Neuronal stem cell (in vitro differentiated cells): Measurements from ENCODE around the gene AKR1E2.

Experiments
- DNase-seq: peaks from one replicate; pipeline ENCODE4 v3.0.0-alpha.2; 2013; ENCODE audit warnings: low spot score
- H2AFZ ChIP-seq: one replicate; pipeline ENCODE4 v1.6.1; 2013; ENCODE audit warnings: mild to moderate bottlenecking, low read length, inconsistent platforms
- H2AK5ac ChIP-seq: 2 replicates; pipeline ENCODE4 v1.6.1; 2013; ENCODE audit warnings: low read depth, mild to moderate bottlenecking, inconsistent platforms, low read length, moderate library complexity, mixed read lengths
- H2BK120ac ChIP-seq: 2 replicates; pipeline ENCODE4 v1.6.1; 2013; ENCODE audit warnings: low read depth, mild to moderate bottlenecking, inconsistent platforms, low read length, moderate library complexity, mixed read lengths
- H2BK12ac ChIP-seq: one replicate; pipeline ENCODE4 v1.6.1; 2013; ENCODE audit warnings: low read length, inconsistent platforms
- H2BK15ac ChIP-seq: 2 replicates; pipeline ENCODE4 v1.6.1; 2013; ENCODE audit warnings: mild to moderate bottlenecking, low read length, inconsistent platforms, mixed read lengths
- H2BK5ac ChIP-seq: one replicate; pipeline ENCODE4 v1.6.1; 2013; ENCODE audit warnings: inconsistent platforms, mild to moderate bottlenecking, low read length, moderate library complexity
- H3K14ac ChIP-seq: one replicate; pipeline ENCODE4 v1.6.1; 2013; ENCODE audit warnings: low read length, inconsistent platforms
- H3K18ac ChIP-seq: 2 replicates; pipeline ENCODE4 v1.6.1; 2013; ENCODE audit warnings: low read length, inconsistent platforms
- H3K23ac ChIP-seq: 2 replicates; pipeline ENCODE4 v1.6.1; 2013; ENCODE audit warnings: low read depth, mild to moderate bottlenecking, mixed read lengths, low read length, inconsistent platforms; ENCODE audit not compliant: poor library complexity
- H3K27ac ChIP-seq: replicated peaks from 3 replicates; pipeline ENCODE4 v1.5.1; 2013; ENCODE audit warnings: low read length, inconsistent platforms
- H3K27me3 ChIP-seq, 3 experiments: 2 replicates each; pipeline ENCODE4 v1.6.1; 2013; ENCODE audit warnings: low read length in 3 of 3, mild to moderate bottlenecking in 2 of 3, inconsistent platforms in 1 of 3, low read depth in 1 of 3, mixed read lengths in 1 of 3, moderate library complexity in 1 of 3; ENCODE audit not compliant: control insufficient read depth in 3 of 3, insufficient read depth in 3 of 3
- H3K36me3 ChIP-seq, 2 donors: replicated peaks in 1 of 2; 2 replicates each; pipeline ENCODE4 v1.6.1; 2013; ENCODE audit warnings: low read length in 2 of 2; ENCODE audit not compliant: control insufficient read depth in 2 of 2, insufficient read depth in 2 of 2
- H3K4ac ChIP-seq: 2 replicates; pipeline ENCODE4 v1.6.1; 2013; ENCODE audit warnings: inconsistent platforms, mild to moderate bottlenecking, low read length, moderate library complexity
- H3K4me1 ChIP-seq, 2 donors: 1 replicate in 1 of 2; 2 replicates in 1 of 2; pipeline ENCODE4 v1.6.1; 2013; ENCODE audit warnings: low read length in 2 of 2, low read depth in 1 of 2; ENCODE audit not compliant: control insufficient read depth in 2 of 2, insufficient read depth in 1 of 2
- H3K4me2 ChIP-seq: one replicate; pipeline ENCODE4 v1.6.1; 2013; ENCODE audit warnings: mild to moderate bottlenecking, low read length, inconsistent platforms; ENCODE audit not compliant: insufficient read depth, poor library complexity, severe bottlenecking
- H3K4me3 ChIP-seq, 2 donors: 2 replicates each; pipeline ENCODE4 v1.5.1; 2013; ENCODE audit warnings: low read length in 2 of 2, mild to moderate bottlenecking in 2 of 2, inconsistent platforms in 1 of 2, moderate library complexity in 1 of 2
- H3K79me1 ChIP-seq: one replicate; pipeline ENCODE4 v1.6.1; 2013; ENCODE audit warnings: low read depth, mild to moderate bottlenecking, inconsistent platforms, low read length, moderate library complexity
- H3K9ac ChIP-seq: one replicate; pipeline ENCODE4 v1.6.1; 2013; ENCODE audit warnings: mild to moderate bottlenecking, low read depth, low read length, inconsistent platforms; ENCODE audit not compliant: poor library complexity
- H3K9me3 ChIP-seq, 2 donors: replicated peaks in 1 of 2; 2 replicates each; pipeline versions ENCODE3 to v1.6.1; 2013; ENCODE audit warnings: low read length in 2 of 2, mild to moderate bottlenecking in 2 of 2, inconsistent platforms in 1 of 2, low read depth in 1 of 2, mixed read lengths in 1 of 2, moderate library complexity in 1 of 2; ENCODE audit not compliant: control insufficient read depth in 2 of 2, insufficient read depth in 1 of 2
- H4K8ac ChIP-seq: one replicate; pipeline ENCODE4 v1.6.1; 2013; ENCODE audit warnings: low read depth, mild to moderate bottlenecking, inconsistent platforms, low read length, moderate library complexity
- H4K91ac ChIP-seq: one replicate; pipeline ENCODE4 v1.6.1; 2013; ENCODE audit warnings: low read length, low read depth, mild to moderate bottlenecking, inconsistent platforms; ENCODE audit not compliant: poor library complexity
- WGBS, 2 donors: extraction: QIAGEN DNeasy Blood & Tissue Kit; methylation state at CpG; one replicate each; pipeline ENCODE4 v1.1.7; 2013; ENCODE audit warnings: missing lambda C conversion rate in 2 of 2, mixed read lengths in 1 of 2; ENCODE audit not compliant: insufficient read length in 2 of 2, insufficient replicate concordance in 1 of 2; ENCODE audit errors: extremely low coverage in 2 of 2; 5-methylcytosine and 5-hydroxymethylcytosine counted together

AKR1E2 gene

GRCh38 chr10:4894335-4894734 lies 68.3 kb downstream of the AKR1E2 start:
- H3K9me3 ChIP-seq = no peaks in the 10 kb centered on the region
- H2BK120ac ChIP-seq = no peak overlapping the region
- no peak overlapping the region for H3K4me2 ChIP-seq
- no peak overlapping the region for H2AFZ ChIP-seq
- H4K91ac ChIP-seq = no peak overlapping the region
- no peak overlapping the region for H3K4me3 ChIP-seq
- H4K8ac ChIP-seq = no peak overlapping the region
- H3K23ac ChIP-seq = no peak overlapping the region
- no peak overlapping the region for H3K27ac ChIP-seq
- no peak for DNase-seq
- H2BK5ac ChIP-seq = no peak overlapping the region
- no peaks in the 10 kb centered on the region for H3K4me1 ChIP-seq
- H3K9ac ChIP-seq = no peak overlapping the region
- no peak overlapping the region for H2BK15ac ChIP-seq
- no peak overlapping the region for H3K14ac ChIP-seq
- H3K4ac ChIP-seq = no peak overlapping the region
- H3K79me1 ChIP-seq = no peaks in the 10 kb centered on the region
- no peaks in the 10 kb centered on the region for H3K27me3 ChIP-seq
- no peaks in the 10 kb centered on the region for H3K36me3 ChIP-seq
- no peak overlapping the region for H2BK12ac ChIP-seq
- no peak overlapping the region for H2AK5ac ChIP-seq
- H3K18ac ChIP-seq = no peak overlapping the region
- WGBS, 2 donors = no CpG with 5 or more reads among the region's 2 CpGs
